HS-27A (cell line): ENCODE data around the gene SIGLEC1.

Source experiments
- DNase-seq: peaks from one replicate; pipeline ENCODE4 v3.0.0-alpha.2; 2012; ENCODE audit warnings: low read depth, missing footprints

The SIGLEC1 gene

DNA sequence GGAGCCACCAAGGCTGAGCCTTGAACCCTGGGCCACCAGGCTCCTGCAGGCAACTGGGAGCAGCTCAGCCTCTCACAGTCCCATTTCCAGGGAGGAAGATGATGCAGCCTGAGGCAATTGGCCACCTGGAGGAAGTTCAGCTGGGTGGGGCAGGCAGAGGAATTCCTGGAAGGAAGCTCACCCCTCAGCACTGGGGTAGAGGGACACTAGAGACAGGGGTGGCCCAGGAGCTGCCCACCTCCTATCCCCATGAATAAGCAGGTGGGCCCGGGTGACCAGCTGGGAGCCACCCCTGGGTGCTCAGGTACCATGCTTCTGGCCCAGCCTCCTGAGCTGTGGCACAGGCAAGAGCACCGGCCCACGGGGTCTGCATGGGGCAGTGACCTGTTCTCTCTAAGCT lies 16.5 kb upstream of the SIGLEC1 start:
- no peak for DNase-seq

GRCh38 chr20:3728354-3728753 lies 16.0 kb upstream of the SIGLEC1 start:
- no peak for DNase-seq

DNA sequence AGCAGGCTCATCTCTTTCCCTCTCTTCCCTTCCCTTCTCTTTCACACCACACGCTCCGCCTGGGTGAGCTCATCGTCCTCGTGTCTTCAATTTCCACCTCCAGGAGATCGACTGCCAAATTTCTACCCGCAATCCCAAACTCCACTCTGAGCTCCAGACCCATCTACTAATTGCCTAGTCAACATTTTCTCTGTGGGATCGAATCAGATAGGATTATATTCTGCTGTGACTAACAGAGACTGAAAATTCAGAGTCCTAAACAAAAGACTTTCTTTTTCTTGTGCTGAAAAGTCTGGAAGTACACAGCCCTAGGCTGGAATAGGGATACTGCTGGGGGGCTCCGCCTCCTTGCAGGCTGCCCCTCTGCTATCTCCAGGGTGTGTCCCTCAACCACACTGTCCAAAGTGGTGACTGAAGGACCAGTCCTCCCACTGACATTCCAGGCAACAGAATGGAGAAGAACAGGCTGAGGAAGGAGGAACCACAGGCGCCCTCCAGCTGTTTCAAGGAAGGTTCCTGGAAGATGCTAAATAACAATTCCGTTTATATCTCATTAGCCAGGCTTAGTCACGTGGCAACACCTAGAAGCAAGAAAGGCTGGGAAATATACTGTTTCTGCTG lies 15.1 kb upstream of the SIGLEC1 start:
- DNase-seq = no peak

DNA sequence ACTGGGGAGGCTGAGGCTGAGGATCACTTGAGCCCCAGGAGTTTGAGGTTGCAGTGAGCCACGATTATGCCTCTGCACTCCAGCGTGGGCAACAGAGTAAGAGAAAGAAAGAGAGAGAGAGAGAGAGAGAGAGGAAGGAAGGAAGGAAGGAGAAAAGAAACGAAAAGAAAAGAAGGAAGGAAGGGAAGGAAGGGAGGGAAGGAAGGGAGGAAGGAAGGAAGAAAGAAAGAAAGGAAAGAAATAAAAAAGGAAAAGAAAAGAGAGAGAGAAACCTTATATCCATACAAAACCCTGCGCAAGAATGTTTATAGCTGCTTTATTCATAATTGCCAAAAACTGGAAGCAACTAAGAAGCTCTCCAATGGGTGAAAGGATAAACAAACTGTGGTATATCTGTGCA lies 12.0 kb upstream of the SIGLEC1 start:
- no peak for DNase-seq

GRCh38 chr20:3723284-3723683 lies 10.9 kb upstream of the SIGLEC1 start:
- DNase-seq = no peak

DNA sequence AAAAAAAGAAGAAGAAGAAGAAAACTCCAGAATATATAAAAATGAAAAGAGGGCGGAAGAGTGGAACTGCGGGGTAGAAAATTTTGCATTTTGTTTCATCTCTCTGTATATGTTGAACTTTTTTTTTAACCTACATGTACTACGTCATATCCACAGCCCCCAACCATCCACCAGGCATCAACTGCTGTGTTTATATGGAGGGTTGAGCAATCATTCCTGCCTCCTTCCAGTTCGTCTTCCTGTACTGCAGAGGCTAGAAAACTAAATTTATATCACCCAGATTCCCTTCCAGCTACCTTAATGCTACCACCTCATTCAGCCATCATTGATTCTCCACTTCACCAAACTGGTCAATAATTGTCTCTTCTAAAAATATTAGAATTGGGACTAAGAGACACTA lies 9.5 kb upstream of the SIGLEC1 start:
- DNase-seq = no peak

DNA sequence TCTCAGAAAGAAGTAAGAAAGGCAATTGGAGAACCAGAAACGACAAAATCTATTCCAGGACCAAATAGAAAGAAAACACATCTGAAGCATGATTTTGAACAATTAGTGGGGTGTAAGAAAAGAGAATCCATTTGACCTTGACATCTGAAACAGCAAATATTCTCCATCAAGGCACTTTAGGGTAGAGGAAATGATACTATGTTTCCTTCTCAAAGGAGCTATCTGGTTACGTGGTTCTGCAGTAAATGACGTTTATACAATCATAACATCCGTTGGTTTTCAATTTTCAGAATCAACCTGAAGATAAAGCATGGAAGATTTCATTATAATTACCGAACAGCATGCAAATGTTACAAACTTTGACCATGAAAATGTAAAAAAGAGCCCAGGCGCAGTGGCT lies 8.2 kb upstream of the SIGLEC1 start:
- DNase-seq = no peak

- DNase-seq = no peak
Observed at GRCh38 chr20:3720068-3720467, 7.7 kb upstream of the SIGLEC1 start.

DNA sequence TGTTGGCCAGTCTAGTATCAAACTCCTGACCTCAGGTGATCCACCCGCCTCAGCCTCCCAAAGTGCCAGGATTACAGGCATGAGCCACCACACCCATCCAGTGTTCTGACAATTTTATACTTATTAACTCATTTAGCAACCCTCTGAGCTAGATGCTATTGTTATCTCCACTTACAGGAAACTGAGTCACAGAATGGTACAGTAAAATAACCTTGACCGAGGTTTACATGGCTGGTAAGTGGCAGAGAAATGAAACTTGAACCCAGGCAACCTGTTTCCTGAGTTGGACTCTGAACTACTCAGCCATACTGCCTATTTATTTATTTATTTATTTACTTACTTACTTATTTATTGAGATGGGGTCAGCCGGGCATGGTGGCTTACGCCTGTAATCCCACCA lies 6.6 kb upstream of the SIGLEC1 start:
- DNase-seq = no peak

GRCh38 chr20:3716195-3716834 lies 3.9 kb upstream of the SIGLEC1 start:
- DNase-seq = peak; percentile 22

DNA sequence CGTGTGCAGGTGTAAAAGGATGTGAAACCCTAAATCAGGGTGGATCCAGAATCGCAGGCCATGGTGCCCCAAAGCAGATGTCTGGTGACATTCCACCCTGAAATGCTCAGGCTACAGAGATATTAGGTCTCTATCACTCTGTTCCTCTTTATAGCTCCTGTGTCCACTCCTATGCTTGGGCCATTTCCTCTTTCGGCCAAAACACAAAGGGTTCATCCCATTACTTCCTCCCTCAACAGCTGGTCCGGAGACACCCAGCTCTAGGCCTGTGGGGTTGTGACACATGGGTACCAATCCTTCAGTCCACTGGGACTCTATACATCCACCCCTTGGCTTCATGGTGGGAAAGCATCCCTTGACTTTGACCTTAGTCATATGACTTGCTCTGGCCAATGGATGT lies 1.7 kb upstream of the SIGLEC1 start:
- no peak for DNase-seq

- DNase-seq = no peak
Observed at GRCh38 chr20:3711484-3711941, 887 bp downstream of the SIGLEC1 start.

GRCh38 chr20:3710703-3711483 lies 1.5 kb downstream of the SIGLEC1 start:
- no peak for DNase-seq

DNA sequence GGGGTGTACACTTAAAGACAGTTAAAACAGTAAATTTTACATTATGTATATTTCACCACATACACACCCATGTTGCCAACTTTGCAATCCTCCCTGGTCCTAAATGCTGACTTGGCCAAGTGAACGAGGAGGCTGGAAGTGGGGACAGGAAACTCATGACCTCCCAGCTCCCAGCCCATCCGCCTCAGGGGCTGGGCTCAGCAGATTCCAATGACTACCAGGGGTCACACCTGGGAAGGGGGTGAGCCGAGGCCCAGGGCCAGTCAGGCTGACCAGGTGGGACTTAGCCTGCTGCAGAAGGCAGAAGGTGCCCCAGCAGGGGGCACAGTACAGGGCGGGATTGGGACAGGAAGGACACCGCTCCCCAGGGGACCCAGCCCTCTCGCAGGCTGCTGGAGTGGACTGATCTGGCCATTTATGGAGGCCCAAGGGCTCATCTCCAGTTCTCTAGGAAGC lies 2.4 kb downstream of the SIGLEC1 start:
- DNase-seq = no peak

GRCh38 chr20:3707508-3707899 lies 4.9 kb downstream of the SIGLEC1 start:
- DNase-seq = no peak

DNA sequence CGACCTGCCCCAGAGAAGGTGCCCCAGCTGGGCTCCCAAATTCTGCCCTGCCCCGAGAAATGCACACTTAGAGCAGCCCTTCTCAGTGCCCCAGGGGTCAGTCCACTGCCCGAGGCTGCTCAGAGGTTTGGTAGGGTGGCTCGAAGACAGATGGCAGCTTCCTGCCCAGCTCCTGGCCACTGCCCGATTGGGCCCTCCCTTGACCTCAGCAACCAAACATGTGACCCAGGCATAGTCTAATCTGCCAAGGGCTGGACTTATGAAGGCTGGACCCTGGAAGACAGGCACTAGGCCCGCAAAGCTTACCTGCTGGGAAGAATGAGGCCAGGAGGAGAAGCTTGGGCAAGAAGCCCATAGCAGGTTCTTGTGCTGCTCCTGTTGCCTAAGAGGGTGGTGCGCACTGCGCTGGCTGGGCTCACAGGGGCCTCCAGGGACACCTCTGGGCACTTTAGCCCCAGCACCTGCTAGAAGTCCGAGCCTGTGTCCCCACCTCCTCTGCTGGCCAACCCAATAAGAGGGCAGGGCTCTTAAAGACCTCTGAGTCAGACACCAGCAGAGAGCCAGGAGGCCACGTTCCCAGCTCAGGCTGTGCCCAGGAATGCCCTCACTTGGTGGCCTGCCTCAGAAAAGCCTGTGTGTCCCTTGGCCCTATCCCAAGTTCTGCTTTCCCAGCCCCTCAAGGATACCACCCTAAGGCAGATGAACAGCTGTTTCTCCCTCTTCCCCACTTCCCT lies 5.5 kb downstream of the SIGLEC1 start:
- DNase-seq = no peak

DNA sequence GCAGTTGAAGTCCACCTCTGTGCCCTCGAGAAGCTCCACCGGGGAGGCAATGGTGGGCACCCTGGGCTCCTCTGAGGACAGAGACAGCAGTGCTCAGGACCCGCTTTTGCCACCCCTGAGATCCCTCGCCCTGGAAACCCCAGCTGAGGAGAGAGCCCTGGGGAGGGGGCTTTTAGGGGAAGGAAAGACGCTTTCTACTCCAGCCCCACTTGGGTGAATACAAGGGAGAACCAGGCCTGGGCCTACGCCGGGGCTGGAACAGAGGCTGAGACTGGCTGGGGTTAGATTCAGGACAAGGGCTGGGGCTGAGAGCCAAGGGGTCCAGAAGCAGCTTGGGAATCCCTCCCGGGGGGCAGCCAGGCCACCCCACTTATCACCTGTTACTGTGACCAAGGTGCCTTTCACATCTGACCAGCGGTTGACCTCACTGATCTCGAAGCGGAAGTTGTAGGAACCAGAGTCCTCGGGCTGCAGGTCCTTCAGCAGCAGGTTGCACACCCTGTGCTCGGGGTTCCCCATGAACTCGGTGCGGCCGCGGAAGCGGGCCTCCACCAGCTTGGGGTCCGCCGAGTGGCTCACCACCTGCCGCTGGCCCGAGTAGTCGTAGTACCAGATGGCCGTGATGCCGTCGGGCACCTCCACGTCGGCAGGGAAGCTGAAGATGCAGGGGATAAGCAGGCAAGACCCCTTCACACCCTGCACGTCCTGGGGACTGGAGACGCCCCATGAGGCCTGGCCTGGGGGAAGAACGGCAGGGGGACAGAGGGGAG lies 6.2 kb downstream of the SIGLEC1 start:
- DNase-seq = no peak

- no peak for DNase-seq
Observed at GRCh38 chr20:3705491-3705969, 6.9 kb downstream of the SIGLEC1 start.

DNA sequence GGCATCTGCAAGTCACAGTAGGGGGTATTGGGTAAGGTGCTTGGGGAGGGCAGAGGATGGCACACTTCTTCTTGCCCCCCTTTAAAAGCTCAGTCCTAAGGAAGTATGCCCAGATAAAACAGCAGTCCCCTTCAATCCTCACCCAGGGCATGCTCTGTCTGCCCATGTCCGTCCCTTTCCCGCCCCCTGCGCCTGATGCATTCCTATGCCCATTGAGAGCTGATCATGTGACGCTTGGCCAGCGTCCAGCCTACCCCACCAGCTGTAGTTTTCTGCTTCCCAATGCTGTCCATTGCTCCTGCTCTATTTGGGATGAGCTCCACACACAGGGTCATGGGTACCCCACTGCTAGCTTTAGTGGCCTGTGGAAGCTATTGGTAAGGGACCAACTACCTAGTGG lies 8.3 kb downstream of the SIGLEC1 start:
- no peak for DNase-seq

DNA sequence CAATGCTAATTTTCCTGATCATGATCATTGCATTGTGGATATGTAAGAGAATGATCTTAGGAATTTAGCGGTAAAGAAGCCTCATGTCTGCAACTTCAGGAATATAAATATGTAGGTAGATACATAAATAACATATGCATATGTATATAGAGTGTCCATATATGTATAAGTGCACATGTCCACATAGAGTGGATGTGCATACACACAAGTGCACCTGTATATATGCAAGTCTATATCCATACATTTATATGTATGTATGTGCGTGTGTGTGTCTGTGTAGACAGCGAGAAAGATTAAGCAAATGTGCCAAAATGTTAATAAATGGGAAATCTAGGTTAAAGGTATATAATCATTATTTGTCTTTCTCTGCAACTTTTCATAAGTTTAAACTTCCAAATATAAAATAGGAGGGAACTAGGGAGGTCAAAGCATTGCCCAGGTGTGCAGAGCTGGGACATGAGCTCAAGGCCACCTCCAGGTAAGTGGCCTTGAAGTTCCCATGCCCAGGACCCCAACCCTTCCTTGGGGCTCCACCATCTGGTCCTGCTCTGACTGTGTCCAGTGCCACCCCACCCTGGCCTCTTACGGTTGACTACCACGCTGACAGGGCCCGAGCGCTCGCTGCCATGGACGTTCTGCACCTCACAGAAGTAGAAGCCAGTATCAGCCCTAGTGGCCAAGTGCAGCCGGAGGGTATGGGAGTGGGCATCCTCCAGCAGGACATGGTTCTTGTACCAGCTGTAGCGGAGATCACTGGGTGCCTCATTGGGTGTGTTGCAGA lies 9.6 kb downstream of the SIGLEC1 start:
- no peak for DNase-seq
